Measurements from ENCODE around the gene CELF1. TPM values are rescaled to one million over a fixed set of nuclear protein-coding genes. Genes with fewer than 3 reads are reported as not detected.

Gene CELF1
- total RNA-seq, 4 donors from 2014 or later: 69.6 to 151 (median 99.3) TPM

- no peaks in the 10 kb centered on the region for H3K27me3 ChIP-seq
- peak overlapping the region; percentile 42 to 57 (median 52) for H3K27ac ChIP-seq (replicated peaks in 1 of 4)
- peaks cover 55 to 99% (median 90%) of the 10 kb centered on the region in 4 donors for H3K4me1 ChIP-seq
- H3K36me3 ChIP-seq: no peaks in the 10 kb centered on the region
- intact Hi-C loops (cut with DNase I): loop anchor here (5.0 kb wide), 1 partner anchor 44 kb away; the partner anchor contains the start of gene CELF1
- WGBS: 83% methylated on average over 8 of the region's 8 CpGs
- DNase-seq (ENCODE audit: extremely low spot score): no peak
- no peak overlapping the region for H3K4me3 ChIP-seq
- TF ChIP-seq CTCF (IDR thresholded peaks at IDR 0.05): no peak
- TF ChIP-seq POLR2AphosphoS5 (IDR thresholded peaks at IDR 0.05): no peak
- TF ChIP-seq POLR2A (IDR thresholded peaks at IDR 0.05; ENCODE audit: low read depth): no peak
- no peak for TF ChIP-seq EP300 (IDR thresholded peaks at IDR 0.05)
- no peaks in the 10 kb centered on the region for H3K9me3 ChIP-seq
Measured at GRCh38 chr11:47508240-47508957, 44.5 kb downstream of the CELF1 start.

GRCh38 chr11:47507563-47508239, 45.2 kb downstream of the CELF1 start:
- Histone ChIP-seq H3K9me3 (no peaks in the 10 kb centered on the region), H3K27me3 (no peaks in the 10 kb centered on the region), H3K36me3 (no peaks in the 10 kb centered on the region), H3K4me1 (peaks cover 48 to 99% (median 88%) of the 10 kb centered on the region in 4 donors), H3K4me3 (no peak overlapping the region), H3K27ac (replicated peaks in 1 of 4) (peak overlapping the region; percentile 34 to 57 (median 44))
- intact Hi-C loops (cut with DNase I): loop anchor here (5.0 kb wide), 1 partner anchor 45 kb away; the partner anchor contains the start of gene CELF1
- no peak for DNase-seq (ENCODE audit: extremely low spot score)
- TF ChIP-seq POLR2A (IDR thresholded peaks at IDR 0.05; ENCODE audit: low read depth) (no peak), EP300 (IDR thresholded peaks at IDR 0.05) (no peak), CTCF (IDR thresholded peaks at IDR 0.05) (no peak), POLR2AphosphoS5 (IDR thresholded peaks at IDR 0.05) (no peak)
- 46% methylated on average over 1 of the region's 1 CpG for WGBS

- no peaks in the 10 kb centered on the region for H3K9me3 ChIP-seq
- peak overlapping the region; percentile 34 to 57 (median 40) for H3K27ac ChIP-seq (replicated peaks in 1 of 4)
- WGBS: 51% methylated on average over 10 of the region's 10 CpGs
- H3K27me3 ChIP-seq: no peaks in the 10 kb centered on the region
- DNase-seq (ENCODE audit: extremely low spot score): no peak
- peaks cover 43 to 99% (median 87%) of the 10 kb centered on the region in 4 donors for H3K4me1 ChIP-seq
- no peak overlapping the region for H3K4me3 ChIP-seq
- H3K36me3 ChIP-seq: peaks cover 0 to 2% (median 0%) of the 10 kb centered on the region in 4 donors
- TF ChIP-seq EP300 (IDR thresholded peaks at IDR 0.05) (no peak), POLR2AphosphoS5 (IDR thresholded peaks at IDR 0.05) (no peak)
- intact Hi-C loops (cut with DNase I): loop anchor here (5.0 kb wide), 1 partner anchor 45 kb away; the partner anchor contains the start of gene CELF1
Measured at GRCh38 chr11:47506795-47507562, 46.0 kb downstream of the CELF1 start.

- no peak for DNase-seq (ENCODE audit: extremely low spot score)
- Histone ChIP-seq H3K27ac (replicated peaks in 1 of 4) (peak overlapping the region; percentile 12 to 57 (median 40)), H3K9me3 (no peaks in the 10 kb centered on the region), H3K4me1 (peaks cover 43 to 99% (median 87%) of the 10 kb centered on the region in 4 donors), H3K4me3 (no peak overlapping the region), H3K27me3 (no peaks in the 10 kb centered on the region), H3K36me3 (peaks cover 0 to 5% (median 0%) of the 10 kb centered on the region in 4 donors)
- intact Hi-C loops (cut with DNase I): loop anchor here (5.0 kb wide), 1 partner anchor 46 kb away; the partner anchor contains the start of gene CELF1
- 82% methylated on average over 8 of the region's 8 CpGs for WGBS
- TF ChIP-seq POLR2A (IDR thresholded peaks at IDR 0.05; ENCODE audit: low read depth): no peak
- no peak for TF ChIP-seq CTCF (IDR thresholded peaks at IDR 0.05)
- no peak for TF ChIP-seq EP300 (IDR thresholded peaks at IDR 0.05)
- no peak for TF ChIP-seq POLR2AphosphoS5 (IDR thresholded peaks at IDR 0.05)
Measured at GRCh38 chr11:47506373-47506772, 46.6 kb downstream of the CELF1 start.

Data from esophagus muscularis mucosa (tissue), 4 donors.